ENCODE data around the gene TUFM. TPM values are rescaled to one million over a fixed set of nuclear protein-coding genes. Genes with fewer than 3 reads are reported as not detected.
"Not testable (repeated sequence)": the region's sequence is repeated elsewhere in the genome, so short reads cannot be mapped to it uniquely, and the experiment has no call there.

TUFM gene
- total and polyA plus RNA-seq, 3 experiments from 2014 or later, result 146 to 347 (median 320) TPM

GRCh38 chr16:28824717-28824973, 21.5 kb downstream of the TUFM start:
- H3K27me3 Mint-ChIP-seq, result peaks cover 0 to 7% of the 10 kb centered on the region in 2 donors
- peaks cover 9 to 58% (median 10%) of the 10 kb centered on the region in 3 donors for H3K36me3 Mint-ChIP-seq
- Histone ChIP-seq H3K4me1 (ENCODE audit: insufficient read depth, low read length) (peaks cover 29% of the 10 kb centered on the region), H3K4me3 (ENCODE audit: low read length) (peak overlapping the region; percentile 94), H3K9me3 (ENCODE audit: low read length) (no peaks in the 10 kb centered on the region), H3K27me3 (ENCODE audit: insufficient read depth, low read length, poor library complexity, severe bottlenecking) (no peaks in the 10 kb centered on the region), H3K36me3 (ENCODE audit: insufficient read depth, low read length) (peaks cover 37% of the 10 kb centered on the region), H3K27ac (ENCODE audit: low read depth, low read length) (peak overlapping the region; percentile 96)
- H3K9me3 Mint-ChIP-seq, result peaks cover 0 to 3% (median 0%) of the 10 kb centered on the region in 5 donors
- H3K4me1 Mint-ChIP-seq, result peaks cover 34 to 50% (median 35%) of the 10 kb centered on the region in 3 donors
- H3K27ac Mint-ChIP-seq, result peak overlapping the region; percentile 98 to 100 (median 99)
- CTCF ChIA-PET, result interaction anchor here (2.4 kb wide), 1 partner anchor 39 kb away, joined by 7 read pairs; the partner anchor contains the start of gene SH2B1
- no peak for DNase-seq
- POLR2A ChIA-PET, result interaction anchor here (0.5 to 3.9 kb wide), 3 partner anchors 22 to 231 kb away, joined by 5 to 35 read pairs (median 14); partner anchors contain the start of genes SH2B1 and TUFM
- peak overlapping the region; percentile 96 to 99 (median 97) for H3K4me3 Mint-ChIP-seq

DNA sequence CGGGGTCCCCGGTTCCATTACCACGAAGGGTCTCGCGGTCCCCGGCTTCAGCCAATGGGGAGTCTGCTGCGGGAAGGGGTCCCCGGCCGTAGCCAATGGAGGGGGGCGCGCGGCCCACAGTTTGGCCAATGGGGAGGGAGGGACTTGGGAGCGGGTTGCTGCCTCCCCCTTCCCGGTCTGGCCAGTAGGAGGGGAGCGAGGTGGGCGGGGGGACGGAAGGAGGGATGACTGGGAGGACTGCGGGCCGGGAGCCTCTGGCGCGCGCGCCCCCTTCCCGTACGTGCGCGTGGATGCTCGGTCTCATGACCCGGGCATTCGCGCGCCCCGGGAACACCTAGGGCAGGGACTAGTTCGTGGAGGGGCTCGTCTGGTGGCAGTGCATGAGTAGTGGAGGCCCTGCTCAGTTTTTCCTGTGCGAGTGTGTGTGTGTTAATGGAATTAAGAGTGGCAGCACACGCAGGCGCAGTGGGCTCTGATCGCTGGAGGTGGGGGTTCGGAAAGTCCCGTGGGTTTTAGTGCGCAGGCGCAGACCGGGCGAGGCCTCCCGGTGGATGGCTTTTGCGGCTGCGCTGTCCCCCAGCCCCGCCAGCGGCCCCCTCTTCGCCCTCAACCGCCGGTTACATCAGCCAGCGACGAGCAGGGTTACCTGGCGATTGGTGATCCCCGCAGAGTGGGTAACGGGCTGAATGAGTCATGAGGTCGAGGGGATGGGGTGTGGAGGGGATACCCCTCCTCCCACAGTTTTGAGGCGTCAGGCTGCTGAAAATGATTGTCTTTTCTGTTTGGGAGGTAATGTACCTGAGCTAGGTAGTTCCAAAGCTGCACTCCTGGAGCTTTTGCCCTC, 22.1 kb downstream of the TUFM start:
- H3K4me1 ChIP-seq (ENCODE audit: insufficient read depth, low read length), result peaks cover 29% of the 10 kb centered on the region
- Mint-ChIP-seq H3K27ac (peak overlapping the region; percentile 98 to 100 (median 99)), H3K27me3 (peaks cover 0 to 7% of the 10 kb centered on the region in 2 donors), H3K4me3 (peak overlapping the region; percentile 96 to 99 (median 97)), H3K36me3 (peaks cover 9 to 53% (median 9%) of the 10 kb centered on the region in 3 donors), H3K9me3 (peaks cover 0 to 3% (median 0%) of the 10 kb centered on the region in 5 donors), H3K4me1 (peaks cover 34 to 47% (median 35%) of the 10 kb centered on the region in 3 donors)
- DNase-seq, result peak; percentile 94 to 98 (median 94)
- ChIA-PET CTCF (interaction anchor here (1.1 to 2.4 kb wide), 2 partner anchors 39 to 121 kb away, joined by 3 to 7 read pairs; partner anchors contain the start of gene SH2B1), POLR2A (interaction anchor here (0.5 to 3.9 kb wide), 11 partner anchors 22 to 877 kb away, joined by 3 to 35 read pairs (median 5); partner anchors contain the start of genes NFATC2IP, SH2B1 and TUFM)
- peaks cover 31% of the 10 kb centered on the region for H3K36me3 ChIP-seq (ENCODE audit: insufficient read depth, low read length)
- H3K9me3 ChIP-seq (ENCODE audit: low read length), result no peaks in the 10 kb centered on the region
- H3K27me3 ChIP-seq (ENCODE audit: insufficient read depth, low read length, poor library complexity, severe bottlenecking), result no peaks in the 10 kb centered on the region
- H3K4me3 ChIP-seq (ENCODE audit: low read length), result peak overlapping the region; percentile 94
- H3K27ac ChIP-seq (ENCODE audit: low read depth, low read length), result peak overlapping the region; percentile 96

- POLR2A ChIA-PET, result interaction anchor here (0.6 to 3.9 kb wide), 17 partner anchors 13 to 1835 kb away, joined by 3 to 35 read pairs (median 5); partner anchors contain the start of genes NFATC2IP, RABEP2, SH2B1 and SPNS1
- Mint-ChIP-seq H3K27ac (peak overlapping the region; percentile 98 to 100 (median 99)), H3K27me3 (peaks cover 0 to 7% of the 10 kb centered on the region in 2 donors), H3K4me3 (peak overlapping the region; percentile 96 to 99 (median 97)), H3K9me3 (peaks cover 0 to 3% (median 0%) of the 10 kb centered on the region in 5 donors), H3K4me1 (peaks cover 34 to 47% (median 35%) of the 10 kb centered on the region in 3 donors), H3K36me3 (peaks cover 9 to 49% (median 9%) of the 10 kb centered on the region in 3 donors)
- H3K4me3 ChIP-seq (ENCODE audit: low read length), result peak overlapping the region; percentile 94
- H3K36me3 ChIP-seq (ENCODE audit: insufficient read depth, low read length), result peaks cover 29% of the 10 kb centered on the region
- peaks cover 29% of the 10 kb centered on the region for H3K4me1 ChIP-seq (ENCODE audit: insufficient read depth, low read length)
- H3K27ac ChIP-seq (ENCODE audit: low read depth, low read length), result peak overlapping the region; percentile 96
- CTCF ChIA-PET, result interaction anchor here (0.9 to 2.4 kb wide), 4 partner anchors 19 to 330 kb away, joined by 3 to 7 read pairs (median 4); partner anchors contain the start of genes APOBR and SH2B1
- DNase-seq, result peak in 2 of 5 donors; percentile 57 to 74
- H3K9me3 ChIP-seq (ENCODE audit: low read length), result no peaks in the 10 kb centered on the region
- H3K27me3 ChIP-seq (ENCODE audit: insufficient read depth, low read length, poor library complexity, severe bottlenecking), result no peaks in the 10 kb centered on the region
Observed at GRCh38 chr16:28823291-28823872, 22.8 kb downstream of the TUFM start.

DNA sequence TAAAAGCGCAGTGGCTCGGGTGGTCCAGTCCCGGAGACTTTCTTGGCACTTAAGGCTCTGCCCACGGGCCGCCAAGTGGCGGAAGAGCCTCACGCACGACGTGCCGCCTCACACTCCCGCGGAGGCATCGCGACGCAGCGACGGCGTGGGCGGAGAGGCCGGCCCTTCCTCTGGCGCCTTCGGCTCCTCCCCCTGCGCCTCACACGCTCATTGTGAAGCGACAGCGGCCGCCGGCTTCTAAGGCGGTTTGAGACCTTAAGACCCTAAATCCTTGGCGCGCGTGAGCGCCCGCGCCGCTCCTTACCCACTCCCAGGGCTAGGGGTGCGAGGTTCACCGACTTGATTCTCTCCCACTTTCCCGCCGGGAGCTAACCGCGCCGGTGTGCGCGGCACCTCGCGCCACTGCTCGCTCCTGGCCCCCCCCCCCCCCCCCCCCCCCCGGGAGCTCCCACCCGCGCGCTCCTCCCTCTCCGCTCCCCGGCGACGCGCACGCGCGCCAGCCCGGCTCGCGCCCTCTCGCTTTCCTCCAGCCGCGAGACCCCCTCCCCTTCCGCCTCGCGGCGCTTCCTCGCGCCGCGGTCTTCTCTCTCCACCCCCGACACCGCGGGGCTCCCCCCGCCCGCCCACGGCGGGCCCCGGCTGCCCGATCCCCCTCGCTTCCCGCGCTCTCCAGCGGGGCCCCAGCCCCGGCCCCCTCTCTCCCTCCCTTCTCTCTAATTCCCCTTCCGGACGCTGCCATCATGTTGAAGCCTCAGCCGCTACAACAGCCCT, 23.4 kb downstream of the TUFM start, which contains the start of gene ATXN2L:
Gene ATXN2L (plus strand): TSS at position 480 of the 771 bp plus-strand sequence. CDS start 261 bp downstream, at position 741.
- CTCF ChIA-PET, result interaction anchor here (0.9 to 2.4 kb wide), 7 partner anchors 19 to 329 kb away, joined by 3 to 7 read pairs (median 4); partner anchors contain the start of genes APOBR, SH2B1 and TUFM
- Mint-ChIP-seq H3K27me3 (peaks cover 0 to 7% of the 10 kb centered on the region in 2 donors), H3K4me3 (peak within 1 kb of the TSS; percentile 96 to 99 (median 97)), H3K27ac (peak within 1 kb of the TSS; percentile 98 to 100 (median 99)), H3K36me3 (peaks cover 5 to 42% (median 9%) of the 10 kb centered on the region in 3 donors), H3K4me1 (peaks cover 34 to 47% (median 35%) of the 10 kb centered on the region in 3 donors), H3K9me3 (peaks cover 0 to 3% (median 0%) of the 10 kb centered on the region in 5 donors)
- Histone ChIP-seq H3K27ac (ENCODE audit: low read depth, low read length) (peak within 1 kb of the TSS; percentile 96), H3K4me3 (ENCODE audit: low read length) (peak within 1 kb of the TSS; percentile 94), H3K4me1 (ENCODE audit: insufficient read depth, low read length) (peaks cover 29% of the 10 kb centered on the region), H3K9me3 (ENCODE audit: low read length) (no peaks in the 10 kb centered on the region), H3K36me3 (ENCODE audit: insufficient read depth, low read length) (peaks cover 27% of the 10 kb centered on the region), H3K27me3 (ENCODE audit: insufficient read depth, low read length, poor library complexity, severe bottlenecking) (no peaks in the 10 kb centered on the region)
- POLR2A ChIA-PET, result interaction anchor here (0.9 to 3.9 kb wide), 14 partner anchors 14 to 1836 kb away, joined by 3 to 35 read pairs (median 5); partner anchors contain the start of genes CLN3, NFATC2IP, RABEP2 and SH2B1
- peak; percentile 87 to 95 (median 93) for DNase-seq

DNA sequence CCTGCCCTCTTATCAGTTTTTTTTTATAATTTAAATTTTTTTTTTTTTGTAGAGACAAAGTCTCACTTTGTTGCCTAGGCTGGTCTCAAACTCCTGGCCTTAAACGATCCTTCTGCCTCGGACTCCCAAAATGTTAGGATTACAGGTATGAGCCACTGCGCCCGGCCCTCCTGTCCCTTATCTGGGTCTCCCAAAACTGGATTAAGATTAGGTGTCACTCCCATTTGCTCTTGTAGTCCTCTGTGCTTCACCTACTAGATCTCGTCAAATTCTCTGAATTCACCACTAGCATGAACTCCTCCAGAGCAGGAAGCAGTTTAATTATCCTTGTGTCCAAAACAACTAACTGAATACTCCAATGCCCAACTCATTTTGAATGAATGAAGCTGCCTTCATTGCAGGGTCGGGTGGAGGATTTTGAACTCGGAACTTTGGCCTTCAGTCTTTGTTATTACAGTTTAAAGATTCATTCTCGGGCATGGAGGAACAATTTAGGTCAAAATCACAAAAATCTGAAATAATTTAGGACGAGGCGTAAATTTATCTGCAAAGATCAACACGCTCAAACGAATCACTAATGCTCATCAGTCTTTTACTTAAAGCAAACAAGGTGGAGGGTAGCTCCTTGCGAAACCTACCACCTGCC, 24.2 kb downstream of the TUFM start:
- ChIA-PET POLR2A (interaction anchor here (0.9 to 3.9 kb wide), 13 partner anchors 14 to 1837 kb away, joined by 3 to 35 read pairs (median 6); partner anchors contain the start of genes CLN3, NFATC2IP, RABEP2 and SH2B1), CTCF (interaction anchor here (0.9 to 1.7 kb wide), 6 partner anchors 20 to 328 kb away, joined by 3 to 7 read pairs (median 4); partner anchors contain the start of genes APOBR and TUFM)
- peaks cover 20% of the 10 kb centered on the region for H3K36me3 ChIP-seq (ENCODE audit: insufficient read depth, low read length)
- H3K27me3 ChIP-seq (ENCODE audit: insufficient read depth, low read length, poor library complexity, severe bottlenecking), result no peaks in the 10 kb centered on the region
- DNase-seq, result no peak
- peaks cover 0 to 7% of the 10 kb centered on the region in 2 donors for H3K27me3 Mint-ChIP-seq
- H3K4me3 Mint-ChIP-seq, result peak overlapping the region; percentile 77 to 91 (median 83)
- H3K4me1 Mint-ChIP-seq, result peaks cover 34 to 47% (median 35%) of the 10 kb centered on the region in 3 donors
- peaks cover 0 to 3% (median 0%) of the 10 kb centered on the region in 5 donors for H3K9me3 Mint-ChIP-seq
- H3K27ac ChIP-seq (ENCODE audit: low read depth, low read length), result peak overlapping the region; percentile 96
- peak overlapping the region; percentile 79 for H3K4me3 ChIP-seq (ENCODE audit: low read length)
- H3K36me3 Mint-ChIP-seq, result peaks cover 5 to 35% (median 9%) of the 10 kb centered on the region in 3 donors
- peaks cover 29% of the 10 kb centered on the region for H3K4me1 ChIP-seq (ENCODE audit: insufficient read depth, low read length)
- H3K9me3 ChIP-seq (ENCODE audit: low read length), result no peaks in the 10 kb centered on the region
- H3K27ac Mint-ChIP-seq, result peak overlapping the region; percentile 81 to 95 (median 89)

DNA sequence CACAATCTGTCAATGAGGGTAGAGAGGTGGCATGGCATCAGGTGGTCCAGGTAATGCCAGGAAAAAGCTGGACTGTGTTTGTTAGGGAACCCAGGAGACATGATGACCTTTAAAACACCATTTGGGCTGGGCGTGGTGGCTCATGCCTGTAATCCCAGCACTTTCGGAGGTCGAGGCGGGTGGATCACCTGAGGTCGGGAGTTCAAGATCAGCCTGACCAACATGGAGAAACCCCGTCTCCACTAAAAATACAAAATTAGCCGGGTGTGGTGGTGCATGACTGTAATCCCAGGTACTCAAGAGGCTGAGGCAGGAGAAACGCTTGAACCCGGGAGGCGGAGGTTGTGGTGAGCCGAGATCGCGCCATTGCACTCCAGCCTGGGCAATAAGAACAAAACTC, 25.6 kb downstream of the TUFM start:
- H3K27me3 Mint-ChIP-seq; POLR2A ChIA-PET; H3K27ac ChIP-seq (ENCODE audit: low read depth, low read length); H3K4me3 ChIP-seq (ENCODE audit: low read length); H3K9me3 Mint-ChIP-seq; H3K27me3 ChIP-seq (ENCODE audit: insufficient read depth, low read length, poor library complexity, severe bottlenecking); H3K9me3 ChIP-seq (ENCODE audit: low read length); H3K36me3 ChIP-seq (ENCODE audit: insufficient read depth, low read length): not testable (repeated sequence)
- Mint-ChIP-seq H3K27ac (peak overlapping the region in 3 of 8 donors; percentile 6 to 88 (median 32)), H3K4me3 (peak overlapping the region in 4 of 7 donors; percentile 19 to 67 (median 64)), H3K4me1 (peaks cover 20 to 33% (median 21%) of the 10 kb centered on the region in 3 donors), H3K36me3 (peaks cover 3 to 23% (median 7%) of the 10 kb centered on the region in 3 donors)
- peaks cover 16% of the 10 kb centered on the region for H3K4me1 ChIP-seq (ENCODE audit: insufficient read depth, low read length)
- CTCF ChIA-PET, result interaction anchor here (1.0 kb wide), 1 partner anchor 125 kb away, joined by 4 read pairs; no protein-coding TSS in a partner anchor
- DNase-seq, result peak in 1 of 5 donors; percentile 6

Measured in CD8-positive, alpha-beta memory T cell (primary cell).